Adrenal gland (tissue), 12 donors: ENCODE results near the gene PLS1. TPM values are rescaled to one million over a fixed set of nuclear protein-coding genes. Genes with fewer than 3 reads are reported as not detected.

Experiments used
- DNase-seq, 7 donors: peaks; one replicate each; pipeline ENCODE4 v3.0.0-alpha.2; 2019 to 2020
- H3K27ac ChIP-seq, 5 donors: fragments of 200-600 bp; sonication (generic) in 4 of 5; 1 replicate in 3 of 5; 2 replicates in 2 of 5; pipeline versions ENCODE4 v1.5.1 to v1.8.0; 2016 to 2020; ENCODE audit warnings: mild to moderate bottlenecking in 1 of 5
- H3K27me3 ChIP-seq: fragments of 200-600 bp; 2 replicates; pipeline ENCODE4 v1.8.0; 2021
- H3K36me3 ChIP-seq, 2 donors: fragments of 200-600 bp; replicated peaks in 1 of 2; 1 replicate in 1 of 2; 2 replicates in 1 of 2; pipeline versions ENCODE4 v1.5.1 to v1.8.0; 2018 to 2022
- H3K4me1 ChIP-seq, 2 donors: fragments of 200-600 bp; replicated peaks in 1 of 2; 1 replicate in 1 of 2; 2 replicates in 1 of 2; pipeline versions ENCODE4 v1.5.1 to v1.8.0; 2018 to 2021
- H3K4me3 ChIP-seq, 4 donors: fragments of 200-600 bp; sonication (generic) in 3 of 4; one replicate each; pipeline ENCODE4 v1.5.1; 2016 to 2018
- H3K9me3 ChIP-seq, 3 donors: fragments of 200-600 bp; sonication (generic) in 1 of 3; replicated peaks in 1 of 3; 1 replicate in 2 of 3; 2 replicates in 1 of 3; pipeline versions ENCODE4 v1.5.1 to v1.8.0; 2016 to 2021
- CTCF ChIP-seq, 6 experiments: fragments of 450-650 bp in 4 of 6; fragments of 200-600 bp in 2 of 6; sonication (generic) in 1 of 6; IDR thresholded peaks; 1 replicate in 5 of 6; 2 replicates in 1 of 6; pipeline versions ENCODE4 v1.5.1 to v1.8.0; 2016 to 2021; ENCODE audit warnings: antibody characterized with exemption in 6 of 6, mild to moderate bottlenecking in 2 of 6, moderate library complexity in 1 of 6
- POLR2A ChIP-seq, 2 donors: fragments of 450-650 bp; IDR thresholded peaks; one replicate each; pipeline ENCODE4 v1.6.1; 2017; ENCODE audit warnings: antibody characterized with exemption in 2 of 2, mild to moderate bottlenecking in 2 of 2, moderate library complexity in 1 of 2
- WGBS, 4 donors: extraction: QIAGEN DNeasy Blood & Tissue Kit in 2 of 4; methylation state at CpG; one replicate each; pipeline versions ENCODE4 v1.1.5 to v1.1.7; 2013 to 2017; 5-methylcytosine and 5-hydroxymethylcytosine counted together
- intact Hi-C, 2 donors: fragments of 100-400 bp; cut with DNase I; formaldehyde crosslinking; loops; one replicate each; pipeline versions ENCODE4 v1.14.1 to v1.15.0; 2022 to 2023
- polyA plus RNA-seq, 3 donors: library from polyadenylated mRNA; stranded (reverse); fragments of 200-250 nt in 2 of 3; fragments of 350-450 nt in 1 of 3; fragmentation: Illumina TruSeq in 1 of 3; extraction: RNeasy Lipid Tissue Mini Kit (QIAGEN cat#74804) in 1 of 3; gene quantifications; one replicate each; pipeline ENCODE4 v1.2.3, GENCODE V29; 2013 to 2014
- total RNA-seq, 9 donors: library from RNA; depleted of rRNA in 4 of 9; stranded (reverse); fragments of >200 nt in 4 of 9; fragments of 120-200 nt in 1 of 9; fragmentation: NEBNext Ultra II Directional in 1 of 9; extraction: Animal tissue kit (Norgen Biotek cat#: 25700) in 1 of 9; gene quantifications; one replicate each; pipeline versions ENCODE4 v1.1.0 to v1.2.4, GENCODE V29; 2013 to 2023
- donor health status: healthy with polysubstance abuse.
- donor health status: Bipolar disorder and iron deficiency.
- donor health status: DM: yes; HTN: yes; CAD: no.
- donor health status: DM: no; HTN: no; CAD: no.
- donor health status: DM: no; HTN: no; CAD: no.
- donor health status: DM: yes; HTN: yes; CAD: no.

Gene PLS1
- total and polyA plus RNA-seq, 12 donors = 0.74 to 12.9 (median 7.9) TPM

GRCh38 chr3:142716102-142716501, 119.9 kb downstream of the PLS1 start:
- Histone ChIP-seq H3K36me3 (no peaks in the 10 kb centered on the region), H3K27me3 (no peaks in the 10 kb centered on the region), H3K4me3 (no peak overlapping the region), H3K4me1 (no peaks in the 10 kb centered on the region), H3K27ac (no peak overlapping the region), H3K9me3 (no peaks in the 10 kb centered on the region)
- TF ChIP-seq POLR2A (IDR thresholded peaks at IDR 0.05) (no peak), CTCF (IDR thresholded peaks at IDR 0.05) (no peak)
- no peak for DNase-seq
- intact Hi-C loops = no loop called here
- 83 to 91% (median 86%) methylated on average over 4 of the region's 4 CpGs for WGBS, 4 donors

GRCh38 chr3:142723665-142723967, 127.4 kb downstream of the PLS1 start:
- Histone ChIP-seq H3K9me3 (no peaks in the 10 kb centered on the region), H3K27me3 (no peaks in the 10 kb centered on the region), H3K36me3 (no peaks in the 10 kb centered on the region), H3K4me1 (peaks cover 3 to 12% of the 10 kb centered on the region in 2 donors), H3K4me3 (peak overlapping the region in 2 of 4 donors; percentile 57 to 88), H3K27ac (peak overlapping the region in 3 of 5 donors; percentile 85 to 92 (median 90))
- intact Hi-C loops = no loop called here
- no peak for DNase-seq
- 0 to 2% (median 0%) methylated on average over 6 to 10 of the region's 10 CpGs for WGBS, 4 donors
- TF ChIP-seq CTCF (IDR thresholded peaks at IDR 0.05) = no peak
- TF ChIP-seq POLR2A (IDR thresholded peaks at IDR 0.05) = no peak

GRCh38 chr3:142723968-142724681, 127.9 kb downstream of the PLS1 start, which contains the start of gene TRPC1:
TSS of gene TRPC1 (plus strand) at chr3:142724034. CDS start at chr3:142724560, 526 bp downstream.
- TF ChIP-seq CTCF (IDR thresholded peaks at IDR 0.05) (no peak), POLR2A (IDR thresholded peaks at IDR 0.05) (peak; percentile 82 to 88)
- Histone ChIP-seq H3K4me1 (peaks cover 3 to 12% of the 10 kb centered on the region in 2 donors), H3K27ac (peak within 1 kb of the TSS in 4 of 5 donors; percentile 66 to 92 (median 88)), H3K27me3 (no peaks in the 10 kb centered on the region), H3K4me3 (peak within 1 kb of the TSS in 3 of 4 donors; percentile 15 to 88 (median 57)), H3K9me3 (no peaks in the 10 kb centered on the region), H3K36me3 (no peaks in the 10 kb centered on the region)
- 0 to 4% (median 1%) methylated on average over 6 to 73 of the region's 73 CpGs for WGBS, 4 donors
- intact Hi-C loops = no loop called here
- DNase-seq = peak; percentile 74 to 90 (median 79)

- peak overlapping the region in 3 of 4 donors; percentile 15 to 88 (median 57) for H3K4me3 ChIP-seq
- intact Hi-C loops = no loop called here
- peak; percentile 10 to 61 (median 41) for DNase-seq
- no peaks in the 10 kb centered on the region for H3K36me3 ChIP-seq
- no peaks in the 10 kb centered on the region for H3K9me3 ChIP-seq
- H3K27ac ChIP-seq = peak overlapping the region in 3 of 5 donors; percentile 85 to 92 (median 90)
- TF ChIP-seq POLR2A (IDR thresholded peaks at IDR 0.05) (peak; percentile 15 to 32), CTCF (IDR thresholded peaks at IDR 0.05) (no peak)
- H3K4me1 ChIP-seq = peaks cover 3 to 12% of the 10 kb centered on the region in 2 donors
- WGBS, 4 donors = 5 to 17% (median 10%) methylated on average over 17 to 35 of the region's 35 CpGs
- no peaks in the 10 kb centered on the region for H3K27me3 ChIP-seq
Observed at GRCh38 chr3:142724682-142725356, 128.6 kb downstream of the PLS1 start.
